ENCODE measurements around the gene HAUS3.

DNA sequence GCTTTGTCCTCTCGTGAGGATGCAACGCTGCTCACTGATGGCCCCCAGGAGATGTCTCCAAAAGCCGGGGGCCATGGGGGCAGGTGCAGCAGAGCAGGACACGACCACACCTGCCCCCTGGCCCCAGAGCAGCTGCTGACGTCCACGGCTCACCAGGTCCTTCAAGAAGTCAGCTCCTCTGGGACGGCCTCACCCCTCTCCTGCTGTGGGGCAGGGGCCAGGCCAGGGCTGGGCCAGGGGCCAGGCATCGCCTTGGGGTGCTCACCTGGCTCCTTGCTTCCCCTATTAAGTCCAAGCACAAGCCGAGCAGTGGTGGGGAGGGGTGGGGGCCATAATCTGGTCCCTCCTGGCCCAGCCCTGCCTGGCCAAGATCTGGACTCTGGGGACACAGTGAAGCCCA lies 48.6 kb upstream of the HAUS3 start:
- TF ChIP-seq, protein P1, sequence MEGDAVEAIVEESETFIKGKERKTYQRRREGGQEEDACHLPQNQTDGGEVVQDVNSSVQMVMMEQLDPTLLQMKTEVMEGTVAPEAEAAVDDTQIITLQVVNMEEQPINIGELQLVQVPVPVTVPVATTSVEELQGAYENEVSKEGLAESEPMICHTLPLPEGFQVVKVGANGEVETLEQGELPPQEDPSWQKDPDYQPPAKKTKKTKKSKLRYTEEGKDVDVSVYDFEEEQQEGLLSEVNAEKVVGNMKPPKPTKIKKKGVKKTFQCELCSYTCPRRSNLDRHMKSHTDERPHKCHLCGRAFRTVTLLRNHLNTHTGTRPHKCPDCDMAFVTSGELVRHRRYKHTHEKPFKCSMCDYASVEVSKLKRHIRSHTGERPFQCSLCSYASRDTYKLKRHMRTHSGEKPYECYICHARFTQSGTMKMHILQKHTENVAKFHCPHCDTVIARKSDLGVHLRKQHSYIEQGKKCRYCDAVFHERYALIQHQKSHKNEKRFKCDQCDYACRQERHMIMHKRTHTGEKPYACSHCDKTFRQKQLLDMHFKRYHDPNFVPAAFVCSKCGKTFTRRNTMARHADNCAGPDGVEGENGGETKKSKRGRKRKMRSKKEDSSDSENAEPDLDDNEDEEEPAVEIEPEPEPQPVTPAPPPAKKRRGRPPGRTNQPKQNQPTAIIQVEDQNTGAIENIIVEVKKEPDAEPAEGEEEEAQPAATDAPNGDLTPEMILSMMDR (conservative IDR thresholded peaks at IDR 0.05; ENCODE audit: low read depth, low read length) = no peak
- TF ChIP-seq EZH2 (IDR thresholded peaks at IDR 0.05; ENCODE audit: low read length, unreplicated experiment) = no peak
- no peak for TF ChIP-seq EZH2phosphoT487 (IDR thresholded peaks at IDR 0.05; ENCODE audit: borderline replicate concordance, low read length)
